CD4-positive, alpha-beta T cell (primary cell): Measurements from ENCODE around the gene EYA2. TPM values are rescaled to one million over a fixed set of nuclear protein-coding genes. Genes with fewer than 3 reads are reported as not detected.

Source experiments
- ATAC-seq: fragments of 200-7000 bp; cut with Tn5 transposase; one replicate; pipeline ENCODE4 v1.10.0; 2022; ENCODE audit warnings: mild to moderate bottlenecking; ENCODE audit not compliant: poor library complexity
- CTCF ChIA-PET: fragments of 350-600 bp; sonication (Branson Sonifier 250); formaldehyde crosslinking; loops from one replicate; lab custom pipeline; 2021; ENCODE audit warnings: antibody characterized with exemption, inconsistent platforms; lab: Charles Lee
- POLR2A ChIA-PET: fragments of 350-600 bp; sonication (Branson Sonifier 250); formaldehyde crosslinking; loops from one replicate; lab custom pipeline; 2021; ENCODE audit warnings: antibody characterized with exemption, inconsistent platforms; lab: Charles Lee
- DNase-seq, 14 experiments: peaks; one replicate each; pipeline ENCODE4 v3.0.0-alpha.2; 2013 to 2020; ENCODE audit warnings: mixed read lengths in 2 of 14
- H3K27ac ChIP-seq, 2 donors: one replicate each; pipeline versions ENCODE4 v1.5.1 to v1.7.0; 2013; ENCODE audit warnings: low read length in 2 of 2, low read depth in 1 of 2, mild to moderate bottlenecking in 1 of 2
- H3K27me3 ChIP-seq, 2 experiments: 1 replicate in 1 of 2; 2 replicates in 1 of 2; pipeline versions ENCODE4 v1.6.1 to v1.7.0; 2013; ENCODE audit warnings: low read length in 2 of 2, control low read depth in 1 of 2, mild to moderate bottlenecking in 1 of 2, moderate library complexity in 1 of 2; ENCODE audit not compliant: insufficient read depth in 2 of 2, control insufficient read depth in 1 of 2
- H3K36me3 ChIP-seq: one replicate; pipeline ENCODE4 v1.6.1; 2013; ENCODE audit warnings: low read length, control low read depth; ENCODE audit not compliant: insufficient read depth
- H3K4me1 ChIP-seq: one replicate; pipeline ENCODE4 v1.6.1; 2013; ENCODE audit warnings: low read length, control low read depth; ENCODE audit not compliant: insufficient read depth
- H3K4me3 ChIP-seq: one replicate; pipeline ENCODE4 v1.5.1; 2013; ENCODE audit warnings: mild to moderate bottlenecking, low read length, moderate library complexity
- H3K9me3 ChIP-seq, 2 experiments: 1 replicate in 1 of 2; 2 replicates in 1 of 2; pipeline versions ENCODE4 v1.6.1 to v1.7.0; 2013; ENCODE audit warnings: low read length in 2 of 2, mild to moderate bottlenecking in 2 of 2, control low read depth in 1 of 2, moderate library complexity in 1 of 2; ENCODE audit not compliant: control insufficient read depth in 1 of 2, insufficient read depth in 1 of 2
- H3K27ac Mint-ChIP-seq: one replicate; pipeline ENCODE4 v1.8.0; 2020; ENCODE audit warnings: mixed read lengths
- H3K27me3 Mint-ChIP-seq: one replicate; pipeline ENCODE4 v1.8.0; 2021; ENCODE audit warnings: mixed read lengths
- H3K36me3 Mint-ChIP-seq: one replicate; pipeline ENCODE4 v1.8.0; 2021; ENCODE audit warnings: low read depth, mixed read lengths
- H3K4me1 Mint-ChIP-seq: one replicate; pipeline ENCODE4 v1.8.0; 2021; ENCODE audit warnings: low read depth, mixed read lengths
- H3K4me3 Mint-ChIP-seq: one replicate; pipeline ENCODE4 v1.8.0; 2020; ENCODE audit warnings: mild to moderate bottlenecking, mixed read lengths
- H3K9me3 Mint-ChIP-seq: one replicate; pipeline ENCODE4 v1.8.0; 2020; ENCODE audit warnings: mixed read lengths
- CTCF ChIP-seq: fragments of 200-600 bp; IDR thresholded peaks from one replicate; pipeline ENCODE4 v1.8.0; 2022; ENCODE audit warnings: antibody characterized with exemption, mild to moderate bottlenecking
- intact Hi-C, 2 experiments: fragments of 100-400 bp; cut with DNase I in 1 of 2; cut with micrococcal nuclease in 1 of 2; formaldehyde crosslinking; loops; one replicate each; pipeline versions ENCODE4 v1.15.1 to v1.9.0; 2023 to 2025; cut with DNase I, micrococcal nuclease
- total RNA-seq, 174 experiments: library from RNA in 2 of 174; stranded (reverse) in 2 of 174; gene quantifications; one replicate each; pipeline ENCODE4 v1.2.3 and lab custom pipeline; 2021 to 2026

EYA2 gene
- total RNA-seq, 2 experiments from 2014 or later, result not detected

DNA sequence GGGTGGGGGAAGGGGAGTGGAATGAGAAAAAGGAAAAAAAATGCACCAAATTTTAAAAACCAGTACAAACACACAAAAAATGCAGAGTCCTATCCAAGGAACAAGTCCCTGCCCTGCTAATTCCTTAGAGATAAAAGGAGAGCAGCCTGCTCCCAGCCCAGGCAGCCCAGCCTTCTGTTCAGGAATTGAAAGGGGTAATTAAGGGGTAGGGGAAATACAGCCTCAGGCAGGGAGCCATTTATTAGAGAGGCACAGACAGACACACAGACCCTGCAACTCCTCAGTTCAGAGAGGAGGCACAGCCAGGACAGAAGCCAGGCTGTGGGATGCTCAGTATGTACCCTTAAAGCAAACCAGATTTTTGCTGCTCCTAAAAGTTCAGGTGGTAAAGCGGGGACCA, 137.2 kb downstream of the EYA2 start:
- Mint-ChIP-seq H3K27ac (no peak overlapping the region), H3K4me3 (no peak overlapping the region), H3K36me3 (no peaks in the 10 kb centered on the region), H3K27me3 (peaks cover 6% of the 10 kb centered on the region), H3K9me3 (peaks cover 3% of the 10 kb centered on the region), H3K4me1 (no peaks in the 10 kb centered on the region)
- Histone ChIP-seq H3K4me3 (no peak overlapping the region), H3K36me3 (no peaks in the 10 kb centered on the region), H3K27me3 (peaks cover 3 to 4% of the 10 kb centered on the region in 2 experiments), H3K27ac (no peak overlapping the region), H3K4me1 (no peaks in the 10 kb centered on the region), H3K9me3 (peaks cover 0 to 5% of the 10 kb centered on the region in 2 experiments)
- no peak for TF ChIP-seq CTCF
- POLR2A ChIA-PET, result no interaction called here
- no peak for ATAC-seq
- intact Hi-C loops, result no loop called here
- CTCF ChIA-PET, result no interaction called here
- DNase-seq, result no peak

DNA sequence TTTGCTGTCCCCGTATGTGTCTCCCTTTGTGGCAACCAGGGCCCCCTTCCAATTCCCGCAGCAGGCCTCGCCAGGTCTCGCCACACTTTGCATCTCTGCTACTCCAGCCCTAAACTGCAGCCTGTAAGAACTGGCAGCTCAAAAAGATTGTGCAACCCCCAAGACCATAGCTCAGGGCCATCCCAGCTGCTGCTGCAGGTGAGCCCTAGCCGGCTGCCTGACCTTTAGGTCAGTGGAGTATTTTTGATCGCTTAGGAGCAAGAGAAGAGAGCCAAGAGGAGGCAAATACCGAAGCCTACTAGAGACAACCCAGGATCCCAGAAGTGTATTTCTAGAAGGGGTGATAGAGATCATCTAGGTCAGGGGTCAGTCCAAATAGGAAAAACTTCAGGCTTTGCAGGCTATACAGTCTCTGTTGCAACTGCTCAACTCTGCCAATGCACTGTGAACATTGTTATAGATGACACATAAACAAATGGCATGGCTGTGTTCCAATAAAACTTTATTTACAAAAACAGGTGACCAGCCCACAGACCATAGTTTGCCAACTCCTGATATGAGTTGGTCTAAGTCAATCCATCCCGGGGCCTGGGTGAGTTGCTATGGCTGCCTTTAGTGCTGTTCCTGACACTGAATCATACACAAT, 138.4 kb downstream of the EYA2 start:
- POLR2A ChIA-PET, result no interaction called here
- peaks cover 10% of the 10 kb centered on the region for H3K27me3 Mint-ChIP-seq
- no peak overlapping the region for H3K4me3 Mint-ChIP-seq
- H3K4me1 Mint-ChIP-seq, result no peaks in the 10 kb centered on the region
- H3K9me3 Mint-ChIP-seq, result peaks cover 3% of the 10 kb centered on the region
- CTCF ChIA-PET, result no interaction called here
- intact Hi-C loops, result no loop called here
- no peak for TF ChIP-seq CTCF
- Histone ChIP-seq H3K4me1 (no peaks in the 10 kb centered on the region), H3K36me3 (no peaks in the 10 kb centered on the region), H3K9me3 (peaks cover 0 to 5% of the 10 kb centered on the region in 2 experiments), H3K27me3 (peaks cover 0 to 3% of the 10 kb centered on the region in 2 experiments), H3K4me3 (no peak overlapping the region), H3K27ac (no peak overlapping the region)
- ATAC-seq (no peak), DNase-seq (no peak)
- no peaks in the 10 kb centered on the region for H3K36me3 Mint-ChIP-seq
- no peak overlapping the region for H3K27ac Mint-ChIP-seq

DNA sequence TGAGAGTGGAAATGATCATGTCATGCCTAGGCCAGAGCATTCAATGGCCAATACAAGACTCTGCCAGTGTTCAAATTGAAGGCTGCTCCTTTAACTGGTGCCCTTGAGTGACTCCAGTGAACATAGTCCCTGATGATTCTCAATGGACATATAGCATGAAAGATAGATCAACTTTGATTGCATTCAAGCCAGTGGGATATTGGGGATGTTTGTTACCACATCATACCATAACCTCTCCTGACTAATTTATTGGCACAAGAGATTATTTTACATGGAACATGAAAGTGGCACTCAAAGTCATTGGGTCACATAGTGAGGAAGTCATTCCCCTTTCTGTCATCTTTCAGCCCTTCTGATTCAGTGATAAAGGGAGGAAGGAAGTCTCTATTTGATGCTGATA, 139.0 kb downstream of the EYA2 start:
- CTCF ChIA-PET, result no interaction called here
- intact Hi-C loops, result no loop called here
- Mint-ChIP-seq H3K4me1 (no peaks in the 10 kb centered on the region), H3K4me3 (no peak overlapping the region), H3K27me3 (peaks cover 12% of the 10 kb centered on the region), H3K27ac (no peak overlapping the region), H3K9me3 (peaks cover 3% of the 10 kb centered on the region), H3K36me3 (no peaks in the 10 kb centered on the region)
- POLR2A ChIA-PET, result no interaction called here
- TF ChIP-seq CTCF, result no peak
- DNase-seq (no peak), ATAC-seq (no peak)
- Histone ChIP-seq H3K9me3 (peaks cover 0 to 5% of the 10 kb centered on the region in 2 experiments), H3K36me3 (no peaks in the 10 kb centered on the region), H3K27me3 (peaks cover 0 to 3% of the 10 kb centered on the region in 2 experiments), H3K27ac (no peak overlapping the region), H3K4me1 (no peaks in the 10 kb centered on the region), H3K4me3 (no peak overlapping the region)
